ENCODE measurements around the gene OASL. TPM values are rescaled to one million over a fixed set of nuclear protein-coding genes. Genes with fewer than 3 reads are reported as not detected.

Gene OASL
- total RNA-seq, 6 experiments from 2014 or later: not detected

DNA sequence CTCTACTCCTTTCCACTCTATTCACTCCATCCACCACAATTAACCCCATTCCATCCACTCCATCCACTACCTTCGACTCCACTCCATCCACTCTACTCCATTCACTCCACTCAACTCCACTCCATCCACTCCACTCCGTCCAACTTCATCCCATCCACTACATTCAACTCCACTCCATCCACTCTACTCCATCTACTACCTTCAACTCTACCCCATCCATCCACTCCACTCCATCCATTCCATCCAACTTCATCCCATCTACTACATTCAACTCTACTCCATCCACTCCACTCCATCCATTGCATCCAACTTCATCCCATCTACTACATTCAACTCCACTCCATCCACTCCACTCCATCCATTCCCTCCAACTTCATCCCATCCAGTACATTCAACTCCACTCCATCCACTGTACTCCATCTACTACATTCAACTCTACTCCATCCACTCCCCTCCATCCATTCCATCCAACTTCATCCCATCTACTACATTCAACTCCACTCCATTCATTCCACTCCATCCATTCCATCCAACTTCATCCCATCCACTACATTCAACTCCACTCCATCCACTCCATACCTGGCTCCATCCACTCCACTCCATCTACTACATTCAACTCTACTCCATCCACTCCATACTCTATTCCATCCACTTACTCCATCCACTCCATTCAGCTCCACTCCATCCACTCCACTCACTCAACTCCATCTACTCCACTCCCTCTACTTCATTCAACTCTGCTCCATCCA lies 44.3 kb downstream of the OASL start:
- no peak for DNase-seq

GRCh38 chr12:120994059-120994458 lies 45.0 kb downstream of the OASL start:
- Mint-ChIP-seq H3K4me3 (no peak overlapping the region), H3K9me3 (no peaks in the 10 kb centered on the region), H3K27ac (no peak overlapping the region), H3K36me3 (ENCODE audit: low read depth) (no peaks in the 10 kb centered on the region), H3K4me1 (ENCODE audit: low read depth) (no peaks in the 10 kb centered on the region), H3K27me3 (ENCODE audit: insufficient read depth) (peaks cover 41% of the 10 kb centered on the region)
- no peak for DNase-seq
- no peak for TF ChIP-seq CTCF (IDR thresholded peaks at IDR 0.05)

More for the DNA sequence above, 44.3 kb downstream of the OASL start:
- Mint-ChIP-seq H3K27ac (no peak overlapping the region), H3K36me3 (ENCODE audit: low read depth) (no peaks in the 10 kb centered on the region), H3K4me3 (no peak overlapping the region), H3K4me1 (ENCODE audit: low read depth) (no peaks in the 10 kb centered on the region), H3K27me3 (ENCODE audit: insufficient read depth) (peaks cover 35% of the 10 kb centered on the region), H3K9me3 (no peaks in the 10 kb centered on the region)
- TF ChIP-seq CTCF (IDR thresholded peaks at IDR 0.05): no peak

DNA sequence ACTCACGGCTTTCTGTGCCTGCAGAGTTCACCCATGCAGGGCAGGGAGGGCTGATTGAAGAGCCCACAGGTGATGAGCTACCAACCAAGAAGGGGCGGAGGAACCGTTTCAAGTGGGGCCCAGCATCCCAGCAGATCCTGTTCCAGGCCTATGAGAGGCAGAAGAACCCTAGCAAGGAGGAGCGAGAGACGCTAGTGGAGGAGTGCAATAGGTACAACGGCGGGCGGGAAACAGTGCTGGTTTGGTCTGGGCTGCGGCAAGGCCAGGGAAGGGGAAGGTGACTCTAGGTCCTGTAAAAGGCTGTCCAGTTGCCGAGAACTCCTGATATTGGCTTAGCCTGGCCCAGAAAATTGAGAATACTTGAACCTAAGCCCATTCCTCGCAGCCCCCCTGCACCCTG lies 45.5 kb downstream of the OASL start:
- Mint-ChIP-seq H3K9me3 (no peaks in the 10 kb centered on the region), H3K27me3 (ENCODE audit: insufficient read depth) (peaks cover 42% of the 10 kb centered on the region), H3K36me3 (ENCODE audit: low read depth) (no peaks in the 10 kb centered on the region), H3K27ac (no peak overlapping the region), H3K4me3 (no peak overlapping the region), H3K4me1 (ENCODE audit: low read depth) (no peaks in the 10 kb centered on the region)
- TF ChIP-seq CTCF (IDR thresholded peaks at IDR 0.05): no peak
- DNase-seq: no peak

DNA sequence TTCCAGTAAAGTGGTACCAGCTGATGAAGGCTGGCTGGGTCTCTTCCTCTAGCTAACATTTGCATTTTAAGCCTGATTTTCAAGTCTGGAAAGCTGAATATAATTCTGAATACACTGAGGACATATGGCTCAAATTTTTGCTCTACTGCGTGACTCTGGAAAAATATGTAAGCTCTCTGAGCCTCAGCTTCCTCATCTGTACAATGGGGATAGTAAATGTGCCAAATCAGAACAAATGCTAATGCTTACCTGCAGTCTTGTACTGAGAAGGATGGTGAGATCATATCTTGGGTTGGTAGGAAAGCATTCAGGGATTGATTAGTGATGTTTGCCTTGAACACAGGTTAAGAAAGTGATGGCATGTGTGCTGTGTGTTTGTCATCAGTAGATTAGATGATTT lies 46.1 kb downstream of the OASL start:
- H3K36me3 Mint-ChIP-seq (ENCODE audit: low read depth): no peaks in the 10 kb centered on the region
- peaks cover 43% of the 10 kb centered on the region for H3K27me3 Mint-ChIP-seq (ENCODE audit: insufficient read depth)
- DNase-seq: no peak
- no peak overlapping the region for H3K27ac Mint-ChIP-seq
- H3K4me3 Mint-ChIP-seq: no peak overlapping the region
- H3K4me1 Mint-ChIP-seq (ENCODE audit: low read depth): no peaks in the 10 kb centered on the region
- no peaks in the 10 kb centered on the region for H3K9me3 Mint-ChIP-seq
- no peak for TF ChIP-seq CTCF (IDR thresholded peaks at IDR 0.05)

DNA sequence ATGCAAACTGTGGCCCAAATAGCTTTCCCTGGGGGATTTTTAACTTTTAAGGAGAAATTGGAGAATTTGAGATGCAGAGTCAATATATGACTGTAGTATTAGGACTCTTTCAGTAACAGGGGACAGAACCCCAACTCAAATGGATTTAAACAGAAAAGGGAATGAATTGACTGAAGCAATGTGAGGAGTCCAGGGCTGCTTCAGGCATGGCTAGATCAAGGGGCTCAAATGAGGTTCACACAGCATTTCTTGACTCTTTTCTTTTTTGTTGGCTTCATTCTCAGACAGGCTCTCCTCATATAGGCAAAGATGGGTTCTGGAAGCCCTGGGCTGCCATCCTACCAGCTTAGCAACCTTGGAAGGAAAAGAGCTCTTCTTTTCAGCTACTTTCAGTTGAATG lies 47.1 kb downstream of the OASL start:
- no peaks in the 10 kb centered on the region for H3K9me3 Mint-ChIP-seq
- H3K27ac Mint-ChIP-seq: no peak overlapping the region
- DNase-seq: no peak
- no peak for TF ChIP-seq CTCF (IDR thresholded peaks at IDR 0.05)
- no peaks in the 10 kb centered on the region for H3K4me1 Mint-ChIP-seq (ENCODE audit: low read depth)
- peaks cover 43% of the 10 kb centered on the region for H3K27me3 Mint-ChIP-seq (ENCODE audit: insufficient read depth)
- H3K4me3 Mint-ChIP-seq: no peak overlapping the region
- no peaks in the 10 kb centered on the region for H3K36me3 Mint-ChIP-seq (ENCODE audit: low read depth)

Data from HFFc6 (cell line).